Measurements from ENCODE around the gene ALK. TPM values are rescaled to one million over a fixed set of nuclear protein-coding genes. Genes with fewer than 3 reads are reported as not detected.

Gene ALK
- total RNA-seq, 4 donors from 2014 or later: 0.32 to 0.42 TPM; not detected in 2

DNA sequence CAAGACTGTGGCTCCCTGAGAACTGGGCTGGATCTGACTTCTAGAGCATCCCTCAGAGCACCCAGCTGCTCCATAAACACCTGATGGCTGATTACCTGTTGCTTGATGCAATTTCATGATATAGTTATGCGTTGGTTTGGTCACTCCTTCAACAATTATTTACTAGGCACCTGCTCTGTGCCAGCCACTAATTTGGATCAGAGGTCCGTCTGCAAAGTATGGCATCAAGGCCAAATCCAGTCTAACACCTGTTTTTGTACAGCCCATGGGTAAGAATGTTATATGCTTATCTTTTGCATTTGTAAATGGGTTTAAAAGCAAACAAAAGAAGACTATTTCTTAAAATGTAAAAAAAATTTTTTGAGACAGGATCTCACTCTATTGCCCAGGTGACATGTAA lies 348.2 kb downstream of the ALK start:
- H3K27ac ChIP-seq: no peak overlapping the region

DNA sequence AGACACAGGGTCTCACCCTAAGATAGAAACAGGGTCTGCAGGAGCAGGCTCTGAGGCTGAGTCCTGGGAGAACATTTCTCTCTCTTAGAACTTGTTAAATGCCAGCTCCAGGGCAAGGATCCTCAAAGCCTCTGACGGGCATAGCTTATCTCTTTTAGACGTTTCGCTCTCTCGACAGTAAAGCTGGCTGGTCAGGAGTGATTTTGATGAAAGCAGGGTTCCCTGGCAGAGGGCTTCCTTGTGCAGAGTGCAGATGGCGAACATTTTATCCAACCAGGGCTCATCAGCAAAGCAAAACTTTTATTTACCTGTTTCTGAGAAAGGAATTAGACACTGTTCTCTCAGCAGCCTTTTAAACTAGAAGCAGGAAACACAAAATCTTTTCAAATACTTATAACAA lies 350.8 kb downstream of the ALK start:
- H3K36me3 ChIP-seq: no peaks in the 10 kb centered on the region
- TF ChIP-seq, protein P1, sequence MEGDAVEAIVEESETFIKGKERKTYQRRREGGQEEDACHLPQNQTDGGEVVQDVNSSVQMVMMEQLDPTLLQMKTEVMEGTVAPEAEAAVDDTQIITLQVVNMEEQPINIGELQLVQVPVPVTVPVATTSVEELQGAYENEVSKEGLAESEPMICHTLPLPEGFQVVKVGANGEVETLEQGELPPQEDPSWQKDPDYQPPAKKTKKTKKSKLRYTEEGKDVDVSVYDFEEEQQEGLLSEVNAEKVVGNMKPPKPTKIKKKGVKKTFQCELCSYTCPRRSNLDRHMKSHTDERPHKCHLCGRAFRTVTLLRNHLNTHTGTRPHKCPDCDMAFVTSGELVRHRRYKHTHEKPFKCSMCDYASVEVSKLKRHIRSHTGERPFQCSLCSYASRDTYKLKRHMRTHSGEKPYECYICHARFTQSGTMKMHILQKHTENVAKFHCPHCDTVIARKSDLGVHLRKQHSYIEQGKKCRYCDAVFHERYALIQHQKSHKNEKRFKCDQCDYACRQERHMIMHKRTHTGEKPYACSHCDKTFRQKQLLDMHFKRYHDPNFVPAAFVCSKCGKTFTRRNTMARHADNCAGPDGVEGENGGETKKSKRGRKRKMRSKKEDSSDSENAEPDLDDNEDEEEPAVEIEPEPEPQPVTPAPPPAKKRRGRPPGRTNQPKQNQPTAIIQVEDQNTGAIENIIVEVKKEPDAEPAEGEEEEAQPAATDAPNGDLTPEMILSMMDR (IDR thresholded peaks at IDR 0.05): no peak
- TF ChIP-seq POLR2AphosphoS5 (IDR thresholded peaks at IDR 0.05) (no peak), EP300 (IDR thresholded peaks at IDR 0.05) (no peak), POLR2A (IDR thresholded peaks at IDR 0.05) (no peak)
- no peaks in the 10 kb centered on the region for H3K9me3 ChIP-seq
- H3K27ac ChIP-seq: no peak overlapping the region
- no peak overlapping the region for H3K4me3 ChIP-seq
- no peak for DNase-seq (ENCODE audit: low spot score in 2 of 2)
- no peaks in the 10 kb centered on the region for H3K27me3 ChIP-seq
- no peaks in the 10 kb centered on the region for H3K4me1 ChIP-seq
- WGBS: 73% methylated on average over 5 of the region's 5 CpGs

More for the DNA sequence above, 348.2 kb downstream of the ALK start:
- DNase-seq (ENCODE audit: low spot score in 2 of 2): no peak
- WGBS: 91% methylated on average over 2 of the region's 2 CpGs
- no peaks in the 10 kb centered on the region for H3K4me1 ChIP-seq
- H3K27me3 ChIP-seq: no peaks in the 10 kb centered on the region
- H3K4me3 ChIP-seq: no peak overlapping the region
- no peaks in the 10 kb centered on the region for H3K36me3 ChIP-seq
- TF ChIP-seq, protein P1 (IDR thresholded peaks at IDR 0.05): no peak
- TF ChIP-seq EP300 (IDR thresholded peaks at IDR 0.05) (no peak), POLR2A (IDR thresholded peaks at IDR 0.05) (no peak), POLR2AphosphoS5 (IDR thresholded peaks at IDR 0.05) (no peak)
- H3K9me3 ChIP-seq: no peaks in the 10 kb centered on the region

DNA sequence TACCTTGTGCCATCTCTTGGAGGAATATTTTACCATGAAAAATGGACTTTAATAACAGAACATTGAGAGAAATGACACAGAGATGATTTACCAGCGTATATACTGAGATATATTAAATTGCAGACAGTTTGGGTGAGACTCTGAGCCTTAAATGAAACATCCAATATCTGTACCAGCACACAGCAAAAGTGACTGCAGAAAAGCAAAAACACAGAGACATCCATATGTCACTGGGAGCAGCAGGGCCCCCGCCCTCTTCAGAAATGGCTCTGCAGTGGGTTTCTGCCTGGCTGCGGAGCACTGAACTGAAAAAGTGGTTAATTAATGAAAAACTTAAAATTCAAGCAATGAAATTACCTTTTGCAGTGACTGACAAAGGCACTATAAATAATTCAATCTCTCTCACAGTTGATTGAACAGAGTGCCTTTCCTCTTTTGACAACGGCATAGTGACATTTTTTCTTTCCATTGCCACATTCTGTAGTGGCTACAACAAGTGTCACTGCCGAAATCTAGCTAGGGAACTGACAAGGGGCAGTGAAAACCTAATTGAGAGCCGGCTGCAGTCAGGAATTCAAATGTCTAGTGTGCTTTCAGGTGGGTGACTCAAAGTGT lies 353.4 kb downstream of the ALK start:
- TF ChIP-seq POLR2AphosphoS5 (IDR thresholded peaks at IDR 0.05) (no peak), EP300 (IDR thresholded peaks at IDR 0.05) (no peak), POLR2A (IDR thresholded peaks at IDR 0.05) (no peak)
- TF ChIP-seq, protein P1 (IDR thresholded peaks at IDR 0.05): no peak
- no peak for DNase-seq (ENCODE audit: low spot score in 2 of 2)
- H3K9me3 ChIP-seq: no peaks in the 10 kb centered on the region
- 84% methylated on average over 6 of the region's 6 CpGs for WGBS
- no peaks in the 10 kb centered on the region for H3K36me3 ChIP-seq
- H3K4me1 ChIP-seq: no peaks in the 10 kb centered on the region
- H3K27ac ChIP-seq: no peak overlapping the region
- no peaks in the 10 kb centered on the region for H3K27me3 ChIP-seq
- no peak overlapping the region for H3K4me3 ChIP-seq

DNA sequence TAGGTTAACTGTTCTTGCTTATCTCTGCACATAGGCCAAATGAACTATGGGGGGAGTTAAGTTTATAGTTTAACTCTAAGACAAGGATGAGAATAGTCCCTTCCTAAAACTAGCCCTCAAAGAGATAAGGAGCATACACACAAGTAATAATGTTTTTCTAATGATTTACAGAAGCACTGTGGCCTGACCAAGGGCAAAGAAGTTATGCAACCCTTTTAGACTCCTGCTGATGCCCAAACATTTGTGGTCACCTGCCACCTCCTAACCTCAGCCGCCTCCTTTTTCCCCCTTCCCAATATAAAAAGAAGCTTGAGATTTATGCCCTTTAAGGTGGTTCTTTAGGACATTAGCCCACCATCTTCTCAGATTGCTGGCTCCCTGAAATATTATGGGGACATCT lies 357.7 kb downstream of the ALK start:
- WGBS: 100% methylated on average over 1 of the region's 1 CpG
- H3K27ac ChIP-seq: no peak overlapping the region
- no peak overlapping the region for H3K4me3 ChIP-seq
- no peaks in the 10 kb centered on the region for H3K36me3 ChIP-seq
- H3K4me1 ChIP-seq: no peaks in the 10 kb centered on the region
- H3K9me3 ChIP-seq: no peaks in the 10 kb centered on the region
- TF ChIP-seq POLR2A (IDR thresholded peaks at IDR 0.05) (no peak), POLR2AphosphoS5 (IDR thresholded peaks at IDR 0.05) (no peak), EP300 (IDR thresholded peaks at IDR 0.05) (no peak)
- TF ChIP-seq, protein P1 (IDR thresholded peaks at IDR 0.05): no peak
- DNase-seq (ENCODE audit: low spot score in 2 of 2): no peak
- no peaks in the 10 kb centered on the region for H3K27me3 ChIP-seq

DNA sequence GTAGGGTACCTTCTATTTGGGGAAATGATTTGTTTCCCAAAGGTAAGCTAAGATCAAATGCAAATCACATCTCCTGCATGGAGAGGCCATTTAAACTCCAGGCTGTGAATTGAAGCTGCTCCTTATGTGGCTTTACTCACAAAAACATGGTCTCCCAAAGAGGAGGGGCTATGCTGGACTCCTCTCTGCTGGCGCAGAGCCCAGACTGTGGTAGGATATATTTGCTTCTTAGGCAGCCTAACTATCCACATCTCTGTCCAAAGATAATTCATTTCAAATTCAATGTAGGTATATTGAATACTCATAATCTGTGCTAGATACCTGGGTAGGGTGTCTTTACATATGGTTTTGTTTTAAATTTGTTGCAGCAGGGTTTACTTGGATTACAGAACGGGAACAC lies 358.5 kb downstream of the ALK start:
- H3K36me3 ChIP-seq: no peaks in the 10 kb centered on the region
- no peaks in the 10 kb centered on the region for H3K27me3 ChIP-seq
- no peak for DNase-seq (ENCODE audit: low spot score in 2 of 2)
- no peaks in the 10 kb centered on the region for H3K9me3 ChIP-seq
- WGBS: 83% methylated on average over 2 of the region's 2 CpGs
- no peaks in the 10 kb centered on the region for H3K4me1 ChIP-seq
- H3K27ac ChIP-seq: no peak overlapping the region
- H3K4me3 ChIP-seq: no peak overlapping the region
- TF ChIP-seq POLR2A (IDR thresholded peaks at IDR 0.05) (no peak), POLR2AphosphoS5 (IDR thresholded peaks at IDR 0.05) (no peak), EP300 (IDR thresholded peaks at IDR 0.05) (no peak)
- TF ChIP-seq, protein P1 (IDR thresholded peaks at IDR 0.05): no peak
